ENCODE measurements around the gene MRPS22. TPM values are rescaled to one million over a fixed set of nuclear protein-coding genes. Genes with fewer than 3 reads are reported as not detected.

Gene MRPS22
- total and polyA plus RNA-seq, 4 donors, result 33.2 to 44.7 (median 40.2) TPM

DNA sequence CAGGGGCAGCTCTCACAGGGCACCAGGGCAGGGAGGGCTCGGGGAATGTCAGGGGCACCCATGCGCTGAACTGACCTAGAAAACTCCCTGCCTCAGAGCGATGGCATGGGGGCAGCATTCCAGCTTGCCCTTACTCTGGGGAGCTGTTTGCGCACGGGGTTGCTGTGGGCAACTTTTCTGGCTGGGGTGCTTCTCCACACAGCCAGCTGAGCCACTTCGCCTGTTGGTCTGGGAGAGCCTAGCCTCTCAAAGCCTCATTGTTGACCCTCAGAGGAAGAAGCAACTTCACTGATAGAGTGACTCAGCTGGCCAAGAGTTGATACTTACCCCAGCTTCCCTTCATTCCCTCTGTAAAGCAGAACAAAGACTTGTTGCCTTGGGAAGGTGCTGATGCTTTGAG lies 42.6 kb upstream of the MRPS22 start:
- Histone ChIP-seq H3K36me3 (ENCODE audit: control insufficient read depth in 4 of 4, insufficient read depth in 4 of 4, low read length in 4 of 4) (no peaks in the 10 kb centered on the region), H3K9ac (ENCODE audit: insufficient read depth in 1 of 2, low read length in 2 of 2) (no peak overlapping the region), H3K4me3 (no peak overlapping the region), H3K27ac (ENCODE audit: low read depth in 1 of 2, low read length in 1 of 2) (no peak overlapping the region), H3K27me3 (ENCODE audit: control insufficient read depth in 3 of 3, insufficient read depth in 3 of 3, low read length in 2 of 3) (no peaks in the 10 kb centered on the region), H3K9me3 (ENCODE audit: control insufficient read depth in 4 of 4, insufficient read depth in 3 of 4, low read length in 3 of 4) (no peaks in the 10 kb centered on the region), H3K4me1 (ENCODE audit: control insufficient read depth in 5 of 5, insufficient read depth in 5 of 5, low read length in 5 of 5) (no peaks in the 10 kb centered on the region)
- 84 to 88% methylated on average over 6 of the region's 6 CpGs for WGBS, 2 donors
- no peak for DNase-seq
- no peak for TF ChIP-seq CTCF (IDR thresholded peaks at IDR 0.05; ENCODE audit: control extremely low read depth, extremely low read depth)
- no peak for ATAC-seq (ENCODE audit: insufficient read depth, low FRiP score)

GRCh38 chr3:139301654-139302053 lies 42.2 kb upstream of the MRPS22 start:
- H3K4me3 ChIP-seq, result no peak overlapping the region
- ATAC-seq (ENCODE audit: insufficient read depth, low FRiP score) (no peak), DNase-seq (no peak)
- H3K9ac ChIP-seq (ENCODE audit: insufficient read depth in 1 of 2, low read length in 2 of 2), result no peak overlapping the region
- H3K36me3 ChIP-seq (ENCODE audit: control insufficient read depth in 4 of 4, insufficient read depth in 4 of 4, low read length in 4 of 4), result no peaks in the 10 kb centered on the region
- H3K9me3 ChIP-seq (ENCODE audit: control insufficient read depth in 4 of 4, insufficient read depth in 3 of 4, low read length in 3 of 4), result no peaks in the 10 kb centered on the region
- H3K27me3 ChIP-seq (ENCODE audit: control insufficient read depth in 3 of 3, insufficient read depth in 3 of 3, low read length in 2 of 3), result no peaks in the 10 kb centered on the region
- H3K4me1 ChIP-seq (ENCODE audit: control insufficient read depth in 5 of 5, insufficient read depth in 5 of 5, low read length in 5 of 5), result no peaks in the 10 kb centered on the region
- WGBS, 2 donors, result 90 to 96% methylated on average over 4 of the region's 4 CpGs
- no peak overlapping the region for H3K27ac ChIP-seq (ENCODE audit: low read depth in 1 of 2, low read length in 1 of 2)
- no peak for TF ChIP-seq CTCF (IDR thresholded peaks at IDR 0.05; ENCODE audit: control extremely low read depth, extremely low read depth)

- WGBS, 2 donors, result 67% methylated on average over 12 of the region's 12 CpGs
- no peaks in the 10 kb centered on the region for H3K36me3 ChIP-seq (ENCODE audit: control insufficient read depth in 4 of 4, insufficient read depth in 4 of 4, low read length in 4 of 4)
- no peak overlapping the region for H3K4me3 ChIP-seq
- H3K4me1 ChIP-seq (ENCODE audit: control insufficient read depth in 5 of 5, insufficient read depth in 5 of 5, low read length in 5 of 5), result no peaks in the 10 kb centered on the region
- H3K9me3 ChIP-seq (ENCODE audit: control insufficient read depth in 4 of 4, insufficient read depth in 3 of 4, low read length in 3 of 4), result no peaks in the 10 kb centered on the region
- peak overlapping the region in 1 of 2 donors; percentile 49 for H3K27ac ChIP-seq (ENCODE audit: low read depth in 1 of 2, low read length in 1 of 2)
- ATAC-seq (ENCODE audit: insufficient read depth, low FRiP score) (peak; percentile 53), DNase-seq (no peak)
- no peaks in the 10 kb centered on the region for H3K27me3 ChIP-seq (ENCODE audit: control insufficient read depth in 3 of 3, insufficient read depth in 3 of 3, low read length in 2 of 3)
- no peak overlapping the region for H3K9ac ChIP-seq (ENCODE audit: insufficient read depth in 1 of 2, low read length in 2 of 2)
- no peak for TF ChIP-seq CTCF (IDR thresholded peaks at IDR 0.05; ENCODE audit: control extremely low read depth, extremely low read depth)
Measured at GRCh38 chr3:139302084-139302800, 41.6 kb upstream of the MRPS22 start.

GRCh38 chr3:139302801-139303113 lies 41.1 kb upstream of the MRPS22 start:
- H3K9ac ChIP-seq (ENCODE audit: insufficient read depth in 1 of 2, low read length in 2 of 2), result no peak overlapping the region
- H3K27ac ChIP-seq (ENCODE audit: low read depth in 1 of 2, low read length in 1 of 2), result peak overlapping the region in 1 of 2 donors; percentile 49
- WGBS, 2 donors, result 88 to 91% methylated on average over 4 of the region's 4 CpGs

More at GRCh38 chr3:139302801-139303113, 41.1 kb upstream of the MRPS22 start:
- no peak for TF ChIP-seq CTCF (IDR thresholded peaks at IDR 0.05; ENCODE audit: control extremely low read depth, extremely low read depth)
- Histone ChIP-seq H3K4me3 (no peak overlapping the region), H3K9me3 (ENCODE audit: control insufficient read depth in 4 of 4, insufficient read depth in 3 of 4, low read length in 3 of 4) (no peaks in the 10 kb centered on the region), H3K4me1 (ENCODE audit: control insufficient read depth in 5 of 5, insufficient read depth in 5 of 5, low read length in 5 of 5) (no peaks in the 10 kb centered on the region), H3K36me3 (ENCODE audit: control insufficient read depth in 4 of 4, insufficient read depth in 4 of 4, low read length in 4 of 4) (no peaks in the 10 kb centered on the region), H3K27me3 (ENCODE audit: control insufficient read depth in 3 of 3, insufficient read depth in 3 of 3, low read length in 2 of 3) (no peaks in the 10 kb centered on the region)
- no peak for ATAC-seq (ENCODE audit: insufficient read depth, low FRiP score)
- DNase-seq, result no peak
